GM12873 (cell line): Measurements from ENCODE around the gene SLC5A12.

ENCODE experiments used
- CTCF ChIP-seq: IDR thresholded peaks from 2 replicates; pipeline ENCODE4 v1.5.1; 2012; ENCODE audit warnings: low read depth, mild to moderate bottlenecking, moderate library complexity, low read length, control low read depth; ENCODE audit not compliant: insufficient read depth; ENCODE audit errors: missing control alignments

The SLC5A12 gene

GRCh38 chr11:26741036-26741435 is 19.2 kb upstream of the SLC5A12 start:
- no peak for TF ChIP-seq CTCF

- no peak for TF ChIP-seq CTCF
Observed at GRCh38 chr11:26739366-26740073, 17.7 kb upstream of the SLC5A12 start.

GRCh38 chr11:26734691-26735090 is 12.8 kb upstream of the SLC5A12 start:
- TF ChIP-seq CTCF: no peak

- TF ChIP-seq CTCF: no peak
Observed at GRCh38 chr11:26731084-26731456, 9.2 kb upstream of the SLC5A12 start.

- no peak for TF ChIP-seq CTCF
Observed at GRCh38 chr11:26730414-26731083, 8.7 kb upstream of the SLC5A12 start.

- TF ChIP-seq CTCF: no peak
Observed at GRCh38 chr11:26729284-26729683, 7.4 kb upstream of the SLC5A12 start.

- no peak for TF ChIP-seq CTCF
Observed at GRCh38 chr11:26726960-26727359, 5.1 kb upstream of the SLC5A12 start.
